ENCODE data around the gene TMEFF1.
"Not testable (repeated sequence)": the region's sequence is repeated elsewhere in the genome, so short reads cannot be mapped to it uniquely, and the experiment has no call there.

Gene TMEFF1

GRCh38 chr9:100498592-100498991 lies 25.6 kb downstream of the TMEFF1 start:
- no peak for DNase-seq

GRCh38 chr9:100499460-100499859 lies 26.5 kb downstream of the TMEFF1 start:
- DNase-seq, result no peak

- no peak for DNase-seq
Observed at GRCh38 chr9:100499866-100500265, 26.9 kb downstream of the TMEFF1 start.

- DNase-seq, result peak in 1 of 2 donors; percentile 12
Observed at GRCh38 chr9:100505564-100506159, 32.7 kb downstream of the TMEFF1 start.

GRCh38 chr9:100507350-100507749 lies 34.4 kb downstream of the TMEFF1 start:
- DNase-seq, result not testable (repeated sequence)

- DNase-seq, result no peak
Observed at GRCh38 chr9:100511205-100511604, 38.3 kb downstream of the TMEFF1 start.

GRCh38 chr9:100515578-100516494 lies 42.9 kb downstream of the TMEFF1 start:
- DNase-seq, result no peak

GRCh38 chr9:100521282-100521681 lies 48.3 kb downstream of the TMEFF1 start:
- no peak for DNase-seq

GRCh38 chr9:100525563-100525962 lies 52.6 kb downstream of the TMEFF1 start:
- no peak for DNase-seq

GRCh38 chr9:100527180-100527794 lies 54.3 kb downstream of the TMEFF1 start:
- not testable (repeated sequence) for DNase-seq

GRCh38 chr9:100534401-100534800 lies 61.5 kb downstream of the TMEFF1 start:
- no peak for DNase-seq

- DNase-seq, result no peak
Observed at GRCh38 chr9:100540327-100540726, 67.4 kb downstream of the TMEFF1 start.

- DNase-seq, result no peak
Observed at GRCh38 chr9:100549048-100549447, 76.1 kb downstream of the TMEFF1 start.

- no peak for DNase-seq
Observed at GRCh38 chr9:100554935-100555401, 82.0 kb downstream of the TMEFF1 start.

- DNase-seq, result no peak
Observed at GRCh38 chr9:100555471-100555870, 82.5 kb downstream of the TMEFF1 start.

- DNase-seq, result no peak
Observed at GRCh38 chr9:100557053-100557452, 84.1 kb downstream of the TMEFF1 start.

GRCh38 chr9:100561256-100561655 lies 88.3 kb downstream of the TMEFF1 start:
- DNase-seq, result no peak

- DNase-seq, result no peak
Observed at GRCh38 chr9:100567856-100568255, 94.9 kb downstream of the TMEFF1 start.

- no peak for DNase-seq
Observed at GRCh38 chr9:100573655-100574260, 100.8 kb downstream of the TMEFF1 start.

GRCh38 chr9:100575006-100575405 lies 102.1 kb downstream of the TMEFF1 start:
- no peak for DNase-seq

GRCh38 chr9:100575765-100576386 lies 102.9 kb downstream of the TMEFF1 start:
- no peak for DNase-seq

- no peak for DNase-seq
Observed at GRCh38 chr9:100577776-100578448, 105.0 kb downstream of the TMEFF1 start, which contains the start of gene CAVIN4. Gene CAVIN4 (plus strand): TSS chr9:100578079. CDS start chr9:100578144, 65 bp downstream.
